GM19099 (cell line): ENCODE results near the gene CDK3.

Experiments used
- POLR2A ChIP-seq: IDR thresholded peaks from 3 replicates; pipeline ENCODE4 v1.6.1; 2011; ENCODE audit warnings: low read depth; ENCODE audit not compliant: insufficient read length; ENCODE audit errors: extremely low read depth

Gene CDK3

DNA sequence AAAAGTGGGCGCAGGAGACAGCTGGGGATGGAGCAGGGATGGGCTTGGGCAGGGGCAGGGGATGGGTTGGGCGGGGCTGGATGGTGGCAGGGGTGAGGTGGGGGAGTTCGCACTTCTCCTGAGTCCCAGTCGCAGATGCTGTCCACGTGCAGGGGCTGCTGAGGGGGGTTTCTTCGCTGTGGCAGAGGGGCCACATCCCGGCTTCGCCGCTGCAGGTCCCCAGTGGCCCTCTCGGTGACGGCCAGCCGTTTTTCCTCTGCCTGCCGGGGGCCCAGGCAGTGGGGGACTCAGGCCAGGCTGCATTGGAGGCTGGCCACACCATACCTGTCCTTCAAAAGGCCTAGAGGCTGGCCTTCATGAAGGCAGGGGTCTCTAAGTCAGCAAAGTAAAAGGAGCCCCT, 18.1 kb downstream of the CDK3 start:
- TF ChIP-seq POLR2A, result no peak

DNA sequence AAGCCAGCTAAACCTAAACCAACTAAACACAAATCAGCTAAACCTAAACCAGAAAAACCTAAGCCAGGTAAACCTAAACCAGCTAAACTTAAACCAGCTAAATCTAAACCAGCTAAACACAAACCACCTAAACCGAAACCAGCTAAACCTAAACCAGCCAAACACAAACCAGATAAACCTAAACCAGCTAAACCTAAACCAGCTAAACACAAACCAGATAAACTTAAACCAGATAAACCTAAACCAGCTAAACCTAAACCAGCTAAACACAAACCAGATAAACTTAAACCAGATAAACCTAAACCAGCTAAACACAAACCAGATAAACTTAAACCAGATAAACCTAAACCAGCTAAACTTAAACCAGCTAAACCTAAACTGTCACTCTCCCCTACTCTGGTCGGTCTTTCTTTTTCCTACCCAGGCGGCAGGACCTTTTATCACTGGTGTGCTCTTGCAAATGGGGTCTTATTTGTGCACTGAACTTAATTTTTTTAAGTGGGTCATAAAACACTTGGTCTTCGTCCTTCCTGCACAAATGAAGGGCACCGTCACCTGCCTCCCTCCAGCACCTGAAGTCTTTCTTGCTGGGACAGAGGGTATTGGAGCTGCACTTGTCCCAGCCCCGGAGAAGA, 19.3 kb downstream of the CDK3 start:
- no peak for TF ChIP-seq POLR2A

DNA sequence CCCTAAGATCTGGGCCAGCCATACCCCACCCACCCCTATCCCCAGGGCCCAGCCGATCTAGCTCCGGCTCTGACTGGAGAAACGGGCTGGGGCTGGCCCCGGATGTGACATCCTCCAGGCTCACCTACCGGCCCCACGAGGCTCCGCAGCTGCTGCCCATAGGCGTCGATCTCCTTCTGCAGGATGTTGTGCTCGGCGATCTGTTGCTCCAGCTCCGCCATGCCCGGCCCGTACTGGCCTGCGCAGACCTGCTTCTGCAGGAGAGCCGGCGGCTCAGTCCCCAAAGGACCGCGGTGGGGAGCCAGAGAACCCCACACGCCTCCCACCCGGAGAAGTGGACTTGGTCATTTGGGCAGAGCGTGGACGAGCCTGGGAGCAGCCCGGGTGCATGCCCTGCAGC, 21.6 kb downstream of the CDK3 start:
- TF ChIP-seq POLR2A, result no peak

DNA sequence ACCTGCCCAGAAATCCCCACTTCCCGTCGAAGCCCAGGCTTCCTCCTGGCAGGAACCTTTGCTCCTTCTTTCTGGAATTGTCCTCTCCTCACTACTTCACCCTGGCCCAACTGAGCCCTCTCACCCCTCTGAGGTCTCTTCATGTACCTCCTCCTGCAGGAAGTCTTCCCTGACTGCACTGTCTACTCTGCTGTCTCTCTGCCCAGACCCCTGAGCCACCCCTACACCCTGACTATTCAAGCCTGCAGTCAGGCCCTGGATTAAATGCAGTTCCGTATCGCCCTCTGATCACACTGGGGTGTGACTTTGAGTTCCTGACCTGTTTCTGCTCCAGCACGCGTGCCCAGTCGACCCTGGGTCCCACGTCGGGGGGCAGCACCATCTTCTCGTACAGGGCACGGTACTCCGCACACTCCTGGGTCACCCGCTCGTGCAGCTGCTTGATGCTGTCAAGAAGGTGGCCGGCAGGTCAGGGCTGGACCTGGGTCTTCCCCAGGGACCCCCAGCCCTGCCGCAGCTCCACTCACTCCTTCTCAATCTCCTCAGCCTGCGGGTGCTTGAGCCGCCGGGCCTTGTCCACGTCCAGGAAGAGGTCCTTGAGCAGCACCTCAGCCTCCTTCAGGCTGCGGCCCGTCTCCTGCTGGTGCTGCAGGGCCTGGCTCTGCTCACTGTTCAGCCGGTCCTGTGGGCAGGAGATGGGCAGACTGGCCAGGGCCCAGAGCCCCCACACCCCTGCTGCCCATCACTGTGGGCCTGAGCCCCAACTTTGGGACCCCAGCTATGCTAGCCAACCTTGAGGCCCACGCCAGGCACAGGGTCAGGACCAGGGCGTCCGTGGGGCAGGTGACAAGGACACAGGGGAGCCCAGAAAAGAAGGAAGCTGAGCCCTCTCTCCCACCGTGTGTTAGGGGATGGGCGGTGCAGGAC, 22.6 kb downstream of the CDK3 start:
- no peak for TF ChIP-seq POLR2A

DNA sequence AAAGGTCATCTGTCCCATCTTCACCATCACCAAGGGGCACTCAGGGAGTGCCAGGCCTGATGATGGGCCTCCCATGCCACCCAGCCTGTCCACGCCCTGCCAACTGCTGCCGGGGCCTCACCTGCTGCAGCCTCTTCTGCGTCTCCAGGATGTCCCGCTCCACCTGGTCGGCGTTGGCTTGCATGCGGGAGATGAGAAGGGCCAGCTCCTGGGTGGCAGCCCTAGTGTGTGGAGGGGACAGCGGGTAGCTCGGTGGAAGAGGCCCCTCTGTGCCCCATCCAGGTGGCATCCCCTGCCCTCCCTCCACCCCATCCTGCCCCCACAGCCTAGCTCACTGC, 23.2 kb downstream of the CDK3 start:
- TF ChIP-seq POLR2A, result no peak

DNA sequence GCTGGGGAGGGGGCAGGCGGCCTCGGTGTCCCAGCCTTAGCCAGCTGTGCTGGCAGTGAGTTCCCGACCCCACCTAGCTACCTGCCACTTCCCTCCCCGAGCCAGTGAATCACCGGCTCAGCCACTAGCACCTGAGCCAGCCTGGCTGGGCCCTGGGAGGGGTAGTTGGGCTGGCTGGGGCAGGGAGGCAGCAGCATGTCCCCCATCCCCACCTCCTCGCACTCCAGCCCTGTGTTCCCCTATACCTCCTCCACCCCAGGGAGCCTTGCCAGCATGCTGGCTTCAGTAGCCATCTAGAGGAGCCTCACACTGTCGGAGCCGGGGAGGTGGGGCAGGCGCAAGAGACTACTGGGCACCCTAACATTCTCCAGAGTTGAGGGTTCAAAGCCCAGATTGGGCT, 23.7 kb downstream of the CDK3 start:
- no peak for TF ChIP-seq POLR2A

DNA sequence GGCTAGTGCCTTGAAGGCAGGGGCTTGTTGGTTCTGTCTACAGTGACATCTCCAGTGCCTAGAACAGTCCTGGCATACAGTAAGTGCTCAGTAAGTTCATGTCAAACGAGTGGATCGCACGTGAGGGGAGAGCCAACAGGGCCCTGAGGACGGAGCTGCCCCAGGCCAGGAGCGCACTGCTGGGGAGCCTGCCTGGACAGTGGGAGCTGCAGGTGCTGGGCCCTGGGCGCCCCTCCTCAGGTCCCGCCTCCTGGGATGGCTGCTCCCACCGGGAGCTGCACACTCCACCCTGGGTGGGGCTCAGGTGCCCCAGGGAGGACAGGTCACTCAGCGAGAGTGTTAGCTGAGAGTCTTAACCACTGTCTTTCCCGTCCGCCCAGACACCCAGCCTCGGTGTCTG, 24.6 kb downstream of the CDK3 start:
- no peak for TF ChIP-seq POLR2A

DNA sequence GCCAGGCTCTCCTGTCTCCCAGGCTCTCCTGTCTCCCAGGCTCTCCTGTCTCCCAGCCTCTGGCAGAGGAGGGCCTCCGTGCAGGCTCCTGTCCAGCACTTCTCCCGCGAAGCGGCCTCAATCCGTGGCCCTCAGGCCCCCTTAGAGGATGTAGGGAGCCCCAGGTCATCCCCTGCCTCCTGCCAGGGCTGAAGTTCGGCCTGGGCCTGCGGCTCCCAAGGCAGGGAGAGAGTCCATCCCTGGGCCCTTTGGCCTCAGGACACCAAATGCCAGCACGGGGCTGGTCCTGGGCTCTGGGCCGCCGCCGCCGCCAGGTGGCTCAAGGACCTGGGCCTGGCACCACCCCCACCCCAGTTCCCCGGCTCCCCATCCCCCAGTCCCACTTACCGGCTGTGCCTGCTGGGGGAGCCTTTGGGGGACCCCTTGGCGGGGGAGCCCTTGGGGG, 26.1 kb downstream of the CDK3 start:
- no peak for TF ChIP-seq POLR2A

DNA sequence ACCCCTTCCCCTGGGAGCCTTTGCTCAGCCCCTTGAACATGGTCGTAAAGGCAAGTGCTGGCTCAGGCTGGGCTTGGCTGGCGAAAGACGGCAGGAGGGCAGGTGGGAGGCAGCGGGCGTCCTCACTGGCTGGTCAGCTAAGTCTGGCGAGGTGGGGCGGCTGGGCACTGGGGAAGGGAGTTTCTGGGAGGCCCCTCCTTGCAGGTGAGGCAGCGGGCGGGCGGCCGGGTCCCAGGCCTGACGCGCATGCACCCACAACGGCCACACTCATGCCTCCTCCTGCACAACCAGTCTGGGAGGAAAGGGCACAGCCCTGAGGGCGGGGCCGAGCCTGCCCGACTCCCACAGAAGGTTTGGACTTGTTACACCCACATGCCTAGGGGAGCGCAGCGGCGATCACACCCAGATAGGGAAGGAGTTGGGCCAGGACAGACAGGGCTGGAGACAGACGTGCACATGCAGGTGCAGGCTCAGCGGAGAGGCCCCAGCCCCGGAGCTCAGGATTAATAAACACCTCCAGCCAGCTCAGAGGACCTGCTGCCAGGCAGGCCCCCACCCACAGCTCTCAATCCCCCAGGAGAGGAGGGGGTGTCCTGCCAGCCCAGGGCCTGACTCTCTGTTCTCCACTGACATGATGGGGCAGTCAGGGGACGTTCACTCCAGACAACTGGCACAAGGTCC, 26.6 kb downstream of the CDK3 start, which contains the start of gene EVPL:
Gene EVPL, minus strand, starts transcription at position 148 of the 681 bp plus-strand sequence. Its CDS starts 108 bp downstream, at position 40.
- no peak for TF ChIP-seq POLR2A

DNA sequence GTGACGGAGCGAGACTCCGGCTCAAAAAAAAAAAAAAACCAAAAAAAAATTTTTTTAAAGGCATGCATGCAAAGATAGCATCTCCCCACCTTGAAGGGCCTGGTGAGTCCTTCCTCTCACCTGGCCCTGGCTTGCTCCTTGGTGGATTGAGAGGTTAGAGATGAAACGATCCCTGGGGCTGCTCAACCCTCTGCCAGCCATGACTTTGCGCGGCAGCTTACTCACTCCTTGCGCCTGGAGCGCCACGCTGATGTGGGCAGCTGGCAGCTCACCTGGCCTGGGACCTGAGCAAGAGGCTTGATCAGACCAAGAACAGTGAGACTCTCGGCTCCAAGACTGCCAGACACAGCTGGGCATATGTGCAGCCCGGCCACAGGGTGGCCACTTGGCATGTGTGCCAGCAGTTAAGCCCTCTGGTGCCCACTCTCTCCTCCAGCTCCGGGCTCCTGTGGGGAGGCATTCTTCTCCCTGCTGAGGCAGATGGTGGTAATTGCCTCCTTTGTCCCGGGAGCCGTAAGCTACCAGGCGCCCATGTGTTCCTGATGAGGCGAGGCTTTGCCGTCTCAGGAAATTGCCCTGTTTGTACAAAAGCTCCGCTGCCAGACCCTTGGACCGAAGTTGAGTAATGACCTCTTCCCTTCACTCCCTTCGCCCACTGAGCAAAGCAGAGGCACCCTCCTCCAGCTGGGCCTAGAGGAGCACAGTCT, 31.6 kb downstream of the CDK3 start:
- no peak for TF ChIP-seq POLR2A

DNA sequence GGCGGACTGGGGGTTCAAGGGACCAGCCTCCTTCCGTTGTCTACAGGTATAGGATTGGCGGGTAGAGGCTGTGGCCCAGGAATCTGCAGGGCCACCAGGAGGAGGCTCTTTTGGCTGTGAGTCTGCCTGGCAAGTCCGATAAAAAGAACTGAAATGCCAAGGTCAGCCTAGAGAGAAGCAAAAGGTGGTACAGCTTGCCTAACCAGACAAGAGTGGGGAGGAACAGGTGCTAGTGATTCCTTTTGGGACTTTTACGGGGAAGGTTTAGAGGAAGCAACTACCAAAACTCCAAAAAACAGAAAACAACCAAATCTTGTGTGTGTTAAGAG, 32.1 kb downstream of the CDK3 start:
- TF ChIP-seq POLR2A, result no peak

DNA sequence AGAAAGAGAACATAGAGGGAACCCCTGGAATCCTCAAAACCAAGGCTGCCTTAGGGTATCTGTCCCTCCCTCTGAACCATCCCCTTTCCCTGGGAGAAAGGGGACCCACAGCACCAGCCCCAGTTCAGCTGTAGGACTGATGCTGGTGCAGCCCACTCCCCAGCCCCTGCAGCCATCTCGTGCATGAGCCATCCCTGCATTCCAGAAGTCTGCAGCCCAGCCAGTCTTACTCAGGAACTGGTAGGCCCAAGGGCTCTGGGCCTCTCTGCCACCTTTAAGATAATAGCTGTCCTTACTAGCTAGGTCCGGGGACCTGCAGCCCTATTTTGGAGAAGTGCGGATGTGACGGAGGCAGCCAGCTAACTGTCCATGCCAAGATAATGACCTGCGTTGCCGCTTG, 32.5 kb downstream of the CDK3 start:
- no peak for TF ChIP-seq POLR2A

DNA sequence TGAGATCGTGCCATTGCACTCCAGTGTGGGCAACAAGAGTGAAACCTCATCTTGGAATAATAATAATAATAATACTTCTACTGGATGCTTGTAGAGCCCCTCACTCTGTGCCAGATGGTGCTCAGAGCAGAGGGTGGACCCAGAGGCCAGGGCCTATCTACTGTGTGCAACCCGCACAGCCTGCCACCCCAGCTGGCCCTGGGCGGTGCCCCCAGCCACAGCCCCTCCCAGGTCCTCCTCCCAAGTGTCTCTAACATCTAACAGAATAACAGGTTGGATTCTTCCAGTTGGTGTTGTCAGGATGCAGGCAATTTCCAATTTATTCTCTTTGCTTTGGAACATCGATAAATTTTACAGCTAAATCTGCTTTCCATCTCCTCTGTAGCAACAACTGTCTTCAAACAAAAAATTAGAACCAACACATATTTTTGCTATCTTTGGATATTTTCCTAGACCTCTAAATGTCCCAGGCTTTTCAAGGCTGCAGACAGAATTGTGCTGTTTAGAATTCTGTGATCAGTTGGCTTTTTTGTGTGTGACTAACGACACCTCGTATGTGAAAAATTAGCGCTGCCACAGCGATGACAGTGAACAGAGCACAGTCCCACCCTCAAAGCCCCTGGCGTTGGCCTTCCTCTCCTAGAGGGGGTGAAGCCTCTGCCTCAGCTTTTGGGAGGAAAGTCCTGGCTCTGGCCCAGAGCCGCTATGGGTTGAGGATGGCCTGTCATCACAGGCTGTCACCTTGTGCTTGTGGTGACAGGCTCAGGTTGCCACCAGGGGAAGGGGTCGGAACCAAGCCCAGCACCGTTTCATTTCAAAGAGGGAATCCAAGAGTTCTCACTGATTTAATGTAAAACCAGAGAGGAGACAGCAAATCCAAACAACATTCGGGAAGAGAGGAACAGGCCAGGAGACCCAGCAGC, 34.0 kb downstream of the CDK3 start:
- TF ChIP-seq POLR2A, result no peak
